Parathyroid adenoma (tissue), 2 donors: ENCODE data around the gene SPESP1.
"Not testable (repeated sequence)": the region's sequence is repeated elsewhere in the genome, so short reads cannot be mapped to it uniquely, and the experiment has no call there.

Experiments
- H2AFZ ChIP-seq: fragments of 300-600 bp; sonication (generic); one replicate; pipeline ENCODE4 v1.7.0; 2017; ENCODE audit warnings: antibody characterized with exemption, mild to moderate bottlenecking
- H3K27ac ChIP-seq: fragments of 300-600 bp; sonication (generic); one replicate; pipeline ENCODE4 v1.7.0; 2017
- H3K27me3 ChIP-seq: fragments of 300-600 bp; sonication (generic); one replicate; pipeline ENCODE4 v1.7.0; 2017; ENCODE audit warnings: low read length; ENCODE audit not compliant: control insufficient read depth, insufficient read depth
- H3K36me3 ChIP-seq: fragments of 300-600 bp; sonication (generic); one replicate; pipeline ENCODE4 v1.7.0; 2017; ENCODE audit warnings: low read length; ENCODE audit not compliant: control insufficient read depth, insufficient read depth
- H3K4me1 ChIP-seq: fragments of 300-600 bp; sonication (generic); one replicate; pipeline ENCODE4 v1.7.0; 2017; ENCODE audit warnings: control low read depth
- H3K4me2 ChIP-seq: fragments of 300-600 bp; sonication (generic); one replicate; pipeline ENCODE4 v1.7.0; 2017; ENCODE audit warnings: low read length
- H3K4me3 ChIP-seq: fragments of 300-600 bp; sonication (generic); one replicate; pipeline ENCODE4 v1.7.0; 2017; ENCODE audit warnings: low read depth, low read length
- H3K79me2 ChIP-seq: fragments of 300-600 bp; sonication (generic); one replicate; pipeline ENCODE4 v1.7.0; 2017; ENCODE audit warnings: control low read depth
- H3K9ac ChIP-seq: fragments of 300-600 bp; sonication (generic); one replicate; pipeline ENCODE4 v1.7.0; 2017; ENCODE audit warnings: mild to moderate bottlenecking
- H3K9me3 ChIP-seq: fragments of 300-600 bp; sonication (generic); one replicate; pipeline ENCODE4 v1.7.0; 2017; ENCODE audit warnings: low read length; ENCODE audit not compliant: control insufficient read depth
- CTCF ChIP-seq: fragments of 300-600 bp; sonication (generic); IDR thresholded peaks from one replicate; pipeline ENCODE4 v1.7.0; 2017; ENCODE audit warnings: antibody characterized with exemption, mild to moderate bottlenecking
- donor health status: primary hyperparathyroidism.

The SPESP1 gene

GRCh38 chr15:68957696-68958095, 27.4 kb downstream of the SPESP1 start:
- Histone ChIP-seq H3K27ac (no peak overlapping the region), H3K4me2 (no peak overlapping the region), H2AFZ (no peak overlapping the region), H3K79me2 (no peaks in the 10 kb centered on the region), H3K36me3 (no peaks in the 10 kb centered on the region), H3K9ac (no peak overlapping the region), H3K4me1 (no peaks in the 10 kb centered on the region), H3K9me3 (no peaks in the 10 kb centered on the region), H3K27me3 (no peaks in the 10 kb centered on the region), H3K4me3 (no peak overlapping the region)
- no peak for TF ChIP-seq CTCF

- Histone ChIP-seq H3K79me2 (no peaks in the 10 kb centered on the region), H3K9ac (no peak overlapping the region), H3K4me2 (no peak overlapping the region), H3K27me3 (no peaks in the 10 kb centered on the region), H3K9me3 (no peaks in the 10 kb centered on the region), H3K4me1 (no peaks in the 10 kb centered on the region), H3K27ac (no peak overlapping the region), H3K4me3 (no peak overlapping the region), H2AFZ (no peak overlapping the region), H3K36me3 (no peaks in the 10 kb centered on the region)
- TF ChIP-seq CTCF = no peak
Observed at GRCh38 chr15:68958597-68958996, 28.3 kb downstream of the SPESP1 start.

- Histone ChIP-seq H2AFZ (no peak overlapping the region), H3K36me3 (no peaks in the 10 kb centered on the region), H3K27ac (no peak overlapping the region), H3K4me2 (no peak overlapping the region), H3K9me3 (no peaks in the 10 kb centered on the region), H3K9ac (no peak overlapping the region), H3K27me3 (no peaks in the 10 kb centered on the region), H3K79me2 (no peaks in the 10 kb centered on the region), H3K4me3 (no peak overlapping the region), H3K4me1 (no peaks in the 10 kb centered on the region)
- no peak for TF ChIP-seq CTCF
Observed at GRCh38 chr15:68962465-68962864, 32.1 kb downstream of the SPESP1 start.

- not testable (repeated sequence) for H3K4me2 ChIP-seq, H3K79me2 ChIP-seq, H3K9ac ChIP-seq, H3K4me3 ChIP-seq, H3K4me1 ChIP-seq, H3K27me3 ChIP-seq, H2AFZ ChIP-seq, H3K9me3 ChIP-seq, H3K36me3 ChIP-seq, H3K27ac ChIP-seq
Observed at GRCh38 chr15:68963719-68964118, 33.4 kb downstream of the SPESP1 start.

- H3K9ac ChIP-seq = no peak overlapping the region
- no peak overlapping the region for H3K27ac ChIP-seq
- H3K36me3 ChIP-seq = no peaks in the 10 kb centered on the region
- H3K4me3 ChIP-seq = no peak overlapping the region
- H3K27me3 ChIP-seq = no peaks in the 10 kb centered on the region
- no peak for TF ChIP-seq CTCF
- H3K4me1 ChIP-seq = no peaks in the 10 kb centered on the region
- H3K9me3 ChIP-seq = peaks cover 5% of the 10 kb centered on the region
- no peak overlapping the region for H2AFZ ChIP-seq
- no peaks in the 10 kb centered on the region for H3K79me2 ChIP-seq
- H3K4me2 ChIP-seq = no peak overlapping the region
Observed at GRCh38 chr15:68966996-68967395, 36.7 kb downstream of the SPESP1 start.
